GM21390 (cell line): ENCODE measurements around the gene ALDH3A2.

ENCODE experiments used
- ATAC-seq: cut with Tn5 transposase; IDR thresholded peaks from one replicate; pipeline ENCODE4 v1.9.1; 2021; ENCODE audit not compliant: unreplicated experiment

Gene ALDH3A2

DNA sequence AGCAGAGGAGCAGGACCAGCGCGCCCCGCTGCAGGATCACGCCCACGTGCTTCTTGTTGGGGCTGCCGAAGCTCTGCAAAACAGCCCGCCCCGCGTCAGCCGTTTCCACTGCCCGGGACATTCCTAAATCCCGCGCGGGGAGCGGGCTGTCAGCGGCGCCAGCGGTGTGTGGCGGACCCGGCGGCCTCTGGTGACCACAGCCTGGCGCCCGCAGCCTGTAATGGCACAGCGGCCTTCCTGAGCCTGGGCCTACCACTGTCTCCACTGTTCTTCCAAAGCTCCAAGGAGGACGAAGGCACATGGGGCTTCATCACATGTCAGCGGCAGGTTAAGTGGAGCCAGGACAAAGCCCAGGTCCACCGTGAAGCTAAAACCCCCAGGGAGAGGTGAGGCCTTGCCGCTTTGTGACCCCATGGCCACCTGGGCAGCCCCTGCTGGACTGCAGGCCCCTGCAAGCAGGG lies 65.4 kb downstream of the ALDH3A2 start:
- ATAC-seq, result no peak

DNA sequence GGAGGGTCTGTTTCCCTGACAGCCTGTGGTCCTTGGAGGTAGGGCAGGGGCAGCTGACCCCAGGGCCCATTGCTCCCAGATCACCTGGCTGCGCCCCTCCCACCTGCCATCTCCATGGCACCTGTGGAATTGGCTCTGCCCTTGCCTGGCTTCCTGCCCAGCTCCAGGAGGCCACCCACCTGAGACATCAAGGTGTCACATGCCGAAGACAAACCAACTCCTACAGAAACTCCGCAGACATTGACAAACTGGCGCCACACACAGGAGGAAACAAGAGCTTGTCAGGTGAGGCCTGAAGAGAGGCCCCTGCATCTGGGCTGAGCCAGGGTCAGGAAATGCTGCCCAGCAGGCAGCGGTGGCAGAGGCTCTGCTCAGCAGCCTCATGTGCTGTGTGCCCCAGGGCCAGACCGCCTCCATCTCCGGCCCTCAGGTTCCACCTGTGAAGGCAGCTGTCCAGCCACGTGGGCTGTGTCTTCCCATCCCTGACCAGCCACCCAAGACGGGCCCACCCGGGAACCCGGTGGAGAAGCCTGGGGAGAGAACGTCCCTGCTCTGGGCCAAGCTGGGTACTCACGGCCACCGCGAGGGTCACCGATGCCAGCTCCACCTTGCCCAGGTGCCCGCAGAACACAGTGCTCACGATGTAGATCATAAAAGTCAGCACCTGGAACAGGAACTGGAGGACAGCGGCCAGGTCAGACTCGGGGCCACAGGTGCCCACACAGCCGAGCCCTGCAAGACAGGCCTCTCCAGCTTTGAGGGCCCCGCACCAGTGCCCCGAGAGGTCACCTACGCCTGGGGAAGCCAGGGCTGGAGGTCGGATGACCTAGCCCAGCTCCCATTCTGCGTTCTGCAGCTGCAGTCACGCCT lies 66.2 kb downstream of the ALDH3A2 start:
- ATAC-seq, result no peak

DNA sequence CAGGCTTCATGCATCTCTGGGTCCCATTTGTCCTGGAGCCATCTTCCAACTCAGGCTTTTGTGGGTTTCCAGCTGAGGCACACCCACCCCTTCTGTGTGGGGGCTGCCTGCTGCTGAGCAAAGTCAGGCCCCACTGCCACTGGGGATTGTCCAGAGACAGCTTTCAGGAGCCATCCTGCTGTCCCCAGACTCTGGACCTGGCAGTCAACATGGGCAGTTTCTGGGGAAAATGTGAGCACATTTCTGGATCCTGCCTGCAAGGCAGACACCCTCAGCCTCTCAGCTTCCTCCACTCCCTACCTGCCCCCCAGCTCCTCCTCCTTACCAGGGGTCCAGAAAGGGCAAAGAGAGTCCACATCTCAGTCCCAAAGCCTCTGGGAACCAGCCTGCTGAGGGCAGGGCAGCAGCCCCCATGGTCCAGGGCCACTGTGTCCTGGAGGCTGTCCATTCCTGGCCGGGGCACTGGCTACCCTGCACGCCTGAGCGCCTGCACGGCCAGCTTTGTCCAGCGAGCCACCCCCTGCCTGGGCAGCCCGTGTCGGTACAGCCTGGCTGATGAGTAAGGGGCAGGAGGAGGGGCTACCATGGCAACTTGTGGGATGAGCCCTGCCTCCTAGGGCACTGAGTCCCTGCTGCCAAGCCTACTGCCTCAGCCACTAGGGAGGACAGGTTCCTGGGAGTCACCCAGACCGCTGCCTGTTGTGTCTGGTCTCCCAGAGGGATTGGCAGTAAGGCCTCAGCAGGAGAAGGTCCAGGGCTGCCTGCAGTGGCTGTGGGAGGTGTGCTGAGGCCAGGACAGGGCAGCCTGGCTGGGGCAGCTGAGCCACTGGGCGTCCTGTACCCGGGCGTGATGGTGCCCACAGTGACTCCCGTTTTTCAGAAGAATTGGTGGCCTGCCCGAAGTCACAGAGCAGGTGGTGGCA lies 67.8 kb downstream of the ALDH3A2 start, which contains the start of gene SLC47A2:
SLC47A2 (minus strand) TSS at position 477 of the 923 bp plus-strand sequence; CDS start at position 448, 29 bp downstream.
- ATAC-seq, result no peak

DNA sequence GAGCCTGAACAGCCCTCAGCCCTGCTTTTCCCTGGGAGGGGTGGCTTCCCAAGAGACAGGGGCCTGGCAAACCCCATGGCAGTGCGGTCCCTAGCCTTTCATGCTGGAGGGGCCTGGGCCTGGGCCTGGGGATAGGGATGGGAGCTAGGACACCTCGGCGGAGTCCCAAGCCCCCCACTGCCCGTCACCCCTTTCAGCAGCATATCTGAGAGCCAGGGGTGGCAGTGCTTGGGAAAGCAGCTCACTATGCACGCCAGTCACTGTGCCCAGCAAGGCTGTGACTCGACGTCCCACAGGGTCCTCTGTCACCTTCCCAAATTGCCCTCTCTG lies 68.4 kb downstream of the ALDH3A2 start:
- ATAC-seq, result no peak

DNA sequence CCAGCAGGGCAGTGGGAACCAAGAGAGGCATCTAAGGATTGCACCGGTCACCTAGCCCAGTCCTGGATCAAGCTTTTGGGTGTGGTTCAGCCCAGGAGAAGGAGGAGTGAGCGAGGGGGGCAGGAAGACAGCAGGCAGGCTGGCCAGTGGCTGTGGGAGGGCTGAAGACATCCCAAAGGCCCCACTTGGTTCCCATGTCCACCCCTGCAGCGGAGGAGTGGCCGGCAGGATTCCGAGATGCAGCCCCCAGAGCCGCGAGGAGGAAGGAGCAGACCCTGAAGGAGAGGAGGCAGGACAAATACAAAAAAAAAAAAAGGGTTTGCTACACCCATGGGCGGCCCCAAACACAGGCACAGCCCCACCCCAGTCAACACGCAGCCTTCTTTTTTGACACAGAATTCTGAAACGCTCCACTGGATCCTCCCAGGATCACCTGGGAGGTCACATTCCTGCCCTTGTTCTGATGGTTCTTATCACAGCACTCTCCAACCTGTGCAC lies 68.9 kb downstream of the ALDH3A2 start:
- ATAC-seq, result no peak

DNA sequence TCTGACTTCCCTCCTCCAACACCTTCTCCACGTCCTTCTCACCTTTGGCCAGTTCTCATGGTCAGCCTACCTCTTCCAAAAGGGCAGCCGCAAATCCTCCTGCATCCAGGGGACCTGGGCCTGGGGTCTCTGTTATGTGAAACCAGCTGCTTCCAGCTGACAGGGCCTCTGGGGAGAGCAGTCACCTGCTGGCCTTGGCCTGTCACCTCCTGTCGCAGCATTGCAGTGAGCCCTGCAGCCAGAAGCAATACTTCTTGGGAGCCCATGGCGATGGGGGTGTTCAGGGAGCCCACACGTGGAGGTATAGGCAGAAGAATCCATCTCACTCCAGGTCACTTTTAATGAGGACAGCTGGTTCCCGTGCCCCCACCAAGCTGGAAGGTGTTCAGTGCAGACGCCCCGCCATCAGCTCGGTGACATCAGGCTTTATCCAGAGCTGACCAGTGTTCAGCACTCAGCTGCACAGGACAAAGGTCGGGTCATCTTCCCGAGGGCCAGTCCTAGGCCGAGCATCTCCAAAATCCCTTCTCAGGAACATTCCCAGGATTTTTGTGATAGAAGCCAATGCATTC lies 69.6 kb downstream of the ALDH3A2 start:
- no peak for ATAC-seq

DNA sequence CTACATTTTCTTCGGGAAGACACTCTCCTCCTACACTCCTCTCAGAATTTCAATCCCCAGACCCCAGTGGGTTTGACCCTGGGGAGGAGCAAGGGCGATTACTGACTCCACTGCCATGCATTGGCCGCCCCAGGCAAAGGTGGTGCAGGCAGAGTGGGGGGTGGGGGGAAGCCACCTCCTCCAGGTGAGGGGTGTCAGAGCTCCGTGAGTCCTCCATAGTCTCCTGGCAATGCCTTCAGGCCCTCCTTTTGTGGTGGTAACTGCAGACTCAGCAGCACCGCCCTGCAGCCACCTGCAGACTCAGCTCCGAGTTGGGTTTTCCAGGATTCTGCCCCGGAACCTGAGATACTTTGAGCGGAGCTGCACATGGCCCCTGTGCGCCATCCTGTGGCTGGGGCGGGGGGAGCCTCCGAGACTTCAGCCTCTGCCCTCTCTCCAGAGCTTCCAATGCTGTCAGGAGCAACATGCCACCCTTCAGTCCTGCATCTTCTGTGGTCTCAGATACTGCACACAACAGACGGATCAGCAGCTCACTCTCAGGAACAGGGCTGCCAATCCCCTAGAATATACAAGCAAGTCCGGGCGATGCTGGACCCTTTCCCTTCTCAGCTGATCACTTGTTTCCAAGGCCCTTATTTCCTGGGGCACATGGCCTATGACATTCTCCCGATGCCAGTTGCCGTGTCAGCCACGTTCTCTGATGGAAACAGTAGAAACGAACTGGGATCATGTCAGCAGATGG lies 70.2 kb downstream of the ALDH3A2 start:
- no peak for ATAC-seq

DNA sequence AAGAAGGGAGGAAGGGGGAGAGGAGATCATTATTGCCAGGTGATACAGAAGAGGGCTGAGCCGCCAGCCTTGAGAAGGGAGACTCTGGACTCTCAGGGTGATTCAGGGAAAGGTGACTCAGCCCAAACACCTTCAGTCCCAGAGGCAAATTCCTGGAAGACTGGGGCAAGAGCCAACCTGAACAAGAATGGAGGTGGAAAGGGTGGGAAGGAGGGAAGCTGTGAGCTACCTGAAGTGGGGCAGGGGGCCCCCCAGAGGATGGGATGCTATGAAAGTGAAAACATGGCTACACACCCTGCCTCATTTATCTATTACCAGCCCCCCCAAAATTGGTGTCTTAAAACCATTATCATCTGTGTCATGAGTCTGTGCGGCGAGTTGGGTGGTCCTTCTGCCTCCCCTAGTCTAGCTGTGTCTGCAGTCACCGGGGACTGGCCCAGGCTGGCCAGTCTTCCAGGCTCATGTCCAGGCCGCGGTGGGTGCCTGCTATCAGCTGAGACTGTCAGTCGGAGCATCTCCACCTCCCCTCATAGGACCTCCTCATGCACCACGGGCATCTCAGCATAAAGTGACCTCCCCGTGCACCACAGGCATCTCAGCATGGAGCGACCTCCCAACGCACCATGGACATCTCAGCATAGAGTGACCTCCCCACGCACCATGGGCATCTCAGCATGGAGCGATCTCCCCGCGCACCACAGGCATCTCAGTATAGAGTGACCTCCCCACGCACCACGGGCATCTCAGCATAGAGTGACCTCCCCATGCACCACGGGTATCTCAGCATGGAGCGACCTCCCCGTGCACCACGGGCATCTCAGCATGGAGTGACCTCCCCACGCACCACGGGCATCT lies 71.0 kb downstream of the ALDH3A2 start:
- ATAC-seq, result no peak

DNA sequence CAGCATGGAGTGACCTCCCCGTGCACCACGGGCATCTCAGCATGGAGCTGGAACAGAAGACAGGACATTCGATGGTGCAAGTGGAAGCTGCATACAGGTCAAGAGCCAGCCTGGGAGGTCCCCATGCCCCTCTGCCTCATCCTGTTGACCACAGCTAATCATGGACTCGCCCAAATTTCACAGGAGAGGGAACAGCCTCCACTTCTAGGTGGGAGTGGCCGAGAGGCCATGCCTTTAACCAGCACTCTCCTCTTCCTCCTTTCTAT lies 71.6 kb downstream of the ALDH3A2 start:
- no peak for ATAC-seq

DNA sequence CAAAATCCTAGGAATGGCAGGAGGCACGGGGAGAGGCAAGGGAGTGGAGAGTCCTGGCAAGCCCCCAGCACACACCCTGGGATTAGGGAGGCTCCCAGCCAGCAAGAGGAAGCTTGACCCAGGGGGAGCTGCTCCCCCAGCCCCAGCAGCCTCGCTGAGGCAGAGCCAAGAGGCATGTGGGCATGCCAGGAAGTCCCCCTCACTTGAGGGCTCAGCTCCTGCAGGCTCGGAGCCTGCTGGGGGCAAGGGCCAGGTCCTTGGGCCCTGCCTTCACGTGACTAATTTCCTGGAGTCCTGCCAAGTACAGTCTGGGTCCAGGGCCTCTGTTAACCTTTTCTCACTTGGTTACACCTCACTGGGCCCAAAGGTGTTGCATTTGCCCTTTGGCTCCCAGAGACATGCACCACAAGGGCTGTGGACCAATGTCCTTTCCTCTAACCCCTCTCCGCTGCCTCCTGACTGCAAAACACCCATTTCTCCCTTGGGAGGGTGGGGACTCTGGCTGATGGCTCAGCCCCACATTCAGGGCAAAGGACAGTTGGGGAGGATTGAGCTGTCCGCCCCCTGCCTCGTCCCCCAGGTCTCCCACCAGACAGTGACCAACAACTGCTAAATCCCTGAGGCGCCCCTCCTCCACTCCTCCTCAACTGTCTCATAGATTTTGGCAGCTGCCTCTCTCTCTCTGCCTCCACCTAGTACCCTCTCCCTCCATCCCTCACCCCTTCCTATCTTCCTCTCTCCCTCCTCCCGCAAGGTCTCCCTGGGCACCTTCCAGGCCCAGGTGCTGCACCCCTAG lies 72.3 kb downstream of the ALDH3A2 start:
- ATAC-seq, result no peak

DNA sequence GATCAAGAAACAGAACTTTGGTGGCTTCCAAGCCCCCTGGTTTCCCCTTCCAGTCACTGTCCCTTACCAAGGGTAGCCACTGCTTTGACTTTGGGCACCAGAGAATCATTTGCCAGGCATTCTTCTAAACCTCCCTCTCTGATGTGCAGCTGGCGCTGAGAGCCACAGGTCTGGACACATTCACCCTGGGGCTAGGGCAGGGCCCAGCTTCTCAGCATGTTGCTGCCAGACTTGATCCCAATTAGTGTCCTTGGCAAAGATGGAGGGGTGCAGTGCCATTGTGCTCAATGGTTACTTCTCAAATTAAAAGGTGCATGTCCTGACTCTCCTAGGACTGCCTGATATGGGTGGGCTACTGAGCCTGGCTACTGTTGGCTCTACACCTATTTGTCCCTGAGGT lies 75.4 kb downstream of the ALDH3A2 start:
- no peak for ATAC-seq

DNA sequence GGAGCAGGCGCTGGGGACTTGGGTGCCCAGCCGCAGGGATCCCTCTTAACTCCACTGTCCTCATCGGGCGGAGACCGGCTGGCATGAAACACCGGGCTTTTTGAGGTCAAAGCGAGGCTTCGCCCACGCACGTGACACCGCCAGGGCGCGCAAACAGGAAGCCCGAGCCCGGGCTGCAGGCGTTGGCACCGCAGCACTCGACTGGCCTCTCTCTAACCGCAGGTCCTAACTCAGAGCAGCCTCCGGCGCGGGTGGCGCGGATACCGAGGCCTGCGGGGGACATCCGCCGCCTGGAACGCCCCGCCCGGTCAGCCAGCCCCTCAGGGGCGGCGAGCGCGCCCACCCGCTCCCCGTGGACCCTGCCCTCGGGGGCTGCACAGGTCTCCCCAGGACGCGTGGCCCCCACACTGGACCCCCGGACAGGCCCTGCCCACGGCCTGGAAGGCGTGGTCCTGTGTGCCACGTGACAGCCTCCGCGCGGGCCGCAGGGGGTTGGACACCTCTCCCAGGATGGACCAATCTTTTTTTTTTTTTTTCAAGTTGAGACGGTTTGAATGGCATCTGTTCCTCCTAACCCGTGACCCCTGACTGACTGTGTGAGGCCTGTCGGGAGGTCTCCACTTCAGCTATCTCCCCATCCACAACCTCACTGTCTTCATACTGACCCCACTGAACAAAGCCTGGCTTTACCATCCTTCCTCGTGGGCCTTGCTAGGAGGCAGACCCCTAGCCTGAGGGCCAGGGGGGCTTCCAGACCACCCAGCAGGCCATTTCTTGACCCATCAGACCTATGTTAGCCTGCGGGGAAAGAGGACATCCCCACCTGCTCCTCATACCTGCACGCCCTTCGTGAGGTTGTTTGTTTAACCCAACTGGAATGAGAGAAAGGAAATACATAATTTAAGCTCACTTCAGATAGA lies 76.2 kb downstream of the ALDH3A2 start:
- no peak for ATAC-seq

DNA sequence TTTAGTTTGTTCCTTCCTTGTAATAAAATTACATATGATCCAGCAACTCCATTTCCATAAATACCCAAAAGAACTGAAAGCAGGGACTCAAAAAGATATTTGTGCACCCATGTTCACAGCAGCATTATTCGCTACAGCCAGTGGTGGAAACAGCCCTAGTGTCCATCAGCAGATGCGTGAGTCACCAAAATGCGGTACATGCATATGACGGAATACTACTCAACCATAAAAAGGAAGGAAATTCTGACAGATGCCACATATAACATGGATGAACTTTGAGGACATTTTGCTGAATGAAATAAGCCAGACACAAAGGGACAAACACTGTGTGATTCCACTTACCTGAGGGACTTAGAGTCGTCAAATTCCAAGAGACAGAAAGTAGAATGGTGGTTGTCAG lies 76.9 kb downstream of the ALDH3A2 start:
- no peak for ATAC-seq

DNA sequence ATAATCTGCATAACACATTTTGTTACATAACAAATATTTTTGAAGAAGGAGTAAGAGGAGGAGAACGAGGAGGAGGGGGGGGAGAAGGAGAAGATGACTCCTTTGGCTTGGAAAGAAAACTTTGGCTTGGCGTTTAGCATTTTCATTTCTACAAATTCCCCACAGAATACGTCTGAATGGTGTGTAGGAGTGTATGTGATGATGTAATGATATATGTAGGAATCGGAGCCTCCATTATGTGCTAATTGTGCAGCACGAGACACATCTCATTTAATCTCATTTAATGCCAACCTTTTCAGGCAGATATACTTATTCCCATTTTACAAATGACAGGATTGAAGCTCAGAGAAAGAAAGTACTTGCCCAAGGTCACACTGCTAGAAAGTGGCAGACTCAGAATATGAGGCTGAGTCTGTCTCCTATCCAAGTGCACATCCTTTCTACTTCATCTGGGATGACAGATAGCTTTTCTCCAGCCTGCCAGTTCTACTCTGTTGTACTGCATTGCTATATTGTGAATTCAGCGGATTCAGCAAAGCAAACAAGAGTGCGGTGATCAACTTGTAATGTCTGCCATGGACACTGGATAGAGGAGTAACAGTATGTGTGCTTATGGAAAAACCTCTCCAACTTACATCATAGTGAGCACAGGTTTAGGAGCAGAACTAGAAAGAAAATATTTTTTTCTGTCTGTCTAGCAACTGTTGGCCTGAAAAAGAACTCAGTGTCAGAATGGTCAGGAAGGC lies 78.3 kb downstream of the ALDH3A2 start:
- ATAC-seq, result no peak
